GM10266 (cell line): Measurements from ENCODE around the gene MAP2K2.

Source experiments
- DNase-seq: peaks from one replicate; pipeline ENCODE4 v3.0.0; 2012; ENCODE audit errors: extremely low spot score
- CTCF ChIP-seq: IDR thresholded peaks from 2 replicates; pipeline ENCODE4 v1.5.1; 2012; ENCODE audit warnings: mild to moderate bottlenecking, low read depth; ENCODE audit not compliant: control insufficient read depth, insufficient read depth; ENCODE audit errors: missing control alignments

Gene MAP2K2

GRCh38 chr19:4122480-4122879 lies 1.4 kb downstream of the MAP2K2 start:
- no peak for TF ChIP-seq CTCF
- DNase-seq: no peak

GRCh38 chr19:4121815-4122214 lies 2.1 kb downstream of the MAP2K2 start:
- no peak for TF ChIP-seq CTCF
- DNase-seq: no peak

GRCh38 chr19:4121273-4121612 lies 2.7 kb downstream of the MAP2K2 start:
- no peak for TF ChIP-seq CTCF
- DNase-seq: no peak

- no peak for DNase-seq
- TF ChIP-seq CTCF: no peak
Measured at GRCh38 chr19:4120559-4121272, 3.2 kb downstream of the MAP2K2 start.

- DNase-seq: no peak
- TF ChIP-seq CTCF: no peak
Measured at GRCh38 chr19:4119763-4120162, 4.2 kb downstream of the MAP2K2 start.

- no peak for TF ChIP-seq CTCF
Measured at GRCh38 chr19:4115818-4116385, 8.0 kb downstream of the MAP2K2 start.

GRCh38 chr19:4115050-4115817 lies 8.7 kb downstream of the MAP2K2 start:
- TF ChIP-seq CTCF: peak; percentile 29
- peak; percentile 92 for DNase-seq

More at GRCh38 chr19:4115818-4116385, 8.0 kb downstream of the MAP2K2 start:
- DNase-seq: peak; percentile 43
